Lower leg skin (tissue), 4 donors: ENCODE data around the gene NUBP2. TPM values are rescaled to one million over a fixed set of nuclear protein-coding genes. Genes with fewer than 3 reads are reported as not detected.

Source experiments
- DNase-seq, 2 donors: peaks; one replicate each; pipeline ENCODE4 v3.0.0-alpha.2; 2019; ENCODE audit warnings: low spot score in 2 of 2
- H3K4me3 ChIP-seq: fragments of 200-600 bp; sonication (generic); 2 replicates; pipeline ENCODE4 v1.5.1; 2017; ENCODE audit warnings: mild to moderate bottlenecking, low read depth; ENCODE audit not compliant: poor library complexity, severe bottlenecking
- CTCF ChIP-seq, 3 donors: fragments of 450-650 bp; IDR thresholded peaks; one replicate each; pipeline ENCODE4 v1.5.1; 2016; ENCODE audit warnings: antibody characterized with exemption in 3 of 3, mild to moderate bottlenecking in 3 of 3, moderate library complexity in 2 of 3
- POLR2A ChIP-seq, 2 donors: fragments of 450-650 bp; IDR thresholded peaks; one replicate each; pipeline ENCODE4 v1.6.1; 2016 to 2017; ENCODE audit warnings: antibody characterized with exemption in 2 of 2, mild to moderate bottlenecking in 1 of 2, moderate library complexity in 1 of 2
- WGBS, 2 donors: methylation state at CpG; one replicate each; pipeline ENCODE4 v1.1.5; 2018; 5-methylcytosine and 5-hydroxymethylcytosine counted together
- intact Hi-C: fragments of 100-400 bp; cut with DNase I; formaldehyde crosslinking; loops from one replicate; pipeline ENCODE4 v1.15.0; 2023; ENCODE audit warnings: low total_unique reads
- total RNA-seq, 4 donors: library from RNA; depleted of rRNA; stranded (reverse); fragments of >200 nt; gene quantifications; one replicate each; pipeline ENCODE4 v1.1.0, GENCODE V29; 2016

The NUBP2 gene
- total RNA-seq, 4 donors from 2014 or later: 79.7 to 108 (median 91.3) TPM

- intact Hi-C loops: no loop called here
Measured at GRCh38 chr16:1825381-1825863, 42.7 kb downstream of the NUBP2 start.

GRCh38 chr16:1825864-1826690, 43.3 kb downstream of the NUBP2 start:
- 1% methylated on average over 35 to 38 of the region's 96 CpGs for WGBS, 2 donors
- peak in 1 of 2 donors; percentile 80 for DNase-seq

More at GRCh38 chr16:1825381-1825863, 42.7 kb downstream of the NUBP2 start:
- H3K4me3 ChIP-seq: no peak overlapping the region
- TF ChIP-seq CTCF (IDR thresholded peaks at IDR 0.05): no peak
- TF ChIP-seq POLR2A (IDR thresholded peaks at IDR 0.05): no peak
- 51 to 58% methylated on average over 15 of the region's 15 CpGs for WGBS, 2 donors
- DNase-seq: no peak

GRCh38 chr16:1826691-1827573, 44.2 kb downstream of the NUBP2 start, which contains the start of the genes FAHD1 and HAGH:
FAHD1 (plus strand) TSS chr16:1827206; CDS start chr16:1827239, 33 bp downstream.
HAGH (minus strand) TSS chr16:1826825; CDS start chr16:1826787, 38 bp downstream.
- WGBS, 2 donors: 0 to 1% methylated on average over 26 to 58 of the region's 104 CpGs
- DNase-seq: peak; percentile 88 to 98
- TF ChIP-seq POLR2A (IDR thresholded peaks at IDR 0.05) (no peak), CTCF (IDR thresholded peaks at IDR 0.05) (no peak)
- intact Hi-C loops: no loop called here
- H3K4me3 ChIP-seq: peak within 1 kb of the TSS; percentile 92

More at GRCh38 chr16:1825864-1826690, 43.3 kb downstream of the NUBP2 start:
- TF ChIP-seq CTCF (IDR thresholded peaks at IDR 0.05) (no peak), POLR2A (IDR thresholded peaks at IDR 0.05) (no peak)
- H3K4me3 ChIP-seq: peak overlapping the region; percentile 62
- intact Hi-C loops: no loop called here

GRCh38 chr16:1828645-1829410, 46.1 kb downstream of the NUBP2 start:
- TF ChIP-seq CTCF (IDR thresholded peaks at IDR 0.05): no peak
- no peak for TF ChIP-seq POLR2A (IDR thresholded peaks at IDR 0.05)
- 68 to 70% methylated on average over 11 of the region's 11 CpGs for WGBS, 2 donors
- DNase-seq: no peak
- intact Hi-C loops: no loop called here
- H3K4me3 ChIP-seq: no peak overlapping the region

GRCh38 chr16:1830213-1830612, 47.5 kb downstream of the NUBP2 start:
- no peak for DNase-seq
- WGBS, 2 donors: 34 to 36% methylated on average over 3 of the region's 3 CpGs
- intact Hi-C loops: no loop called here
- no peak for TF ChIP-seq POLR2A (IDR thresholded peaks at IDR 0.05)
- TF ChIP-seq CTCF (IDR thresholded peaks at IDR 0.05): no peak
- no peak overlapping the region for H3K4me3 ChIP-seq
